GM21786 (cell line): Measurements from ENCODE around the gene GNPTAB.
"Not testable (repeated sequence)": the region's sequence is repeated elsewhere in the genome, so short reads cannot be mapped to it uniquely, and the experiment has no call there.

Experiments used
- ATAC-seq: cut with Tn5 transposase; IDR thresholded peaks from one replicate; pipeline ENCODE4 v1.9.1; 2021; ENCODE audit not compliant: unreplicated experiment

The GNPTAB gene

DNA sequence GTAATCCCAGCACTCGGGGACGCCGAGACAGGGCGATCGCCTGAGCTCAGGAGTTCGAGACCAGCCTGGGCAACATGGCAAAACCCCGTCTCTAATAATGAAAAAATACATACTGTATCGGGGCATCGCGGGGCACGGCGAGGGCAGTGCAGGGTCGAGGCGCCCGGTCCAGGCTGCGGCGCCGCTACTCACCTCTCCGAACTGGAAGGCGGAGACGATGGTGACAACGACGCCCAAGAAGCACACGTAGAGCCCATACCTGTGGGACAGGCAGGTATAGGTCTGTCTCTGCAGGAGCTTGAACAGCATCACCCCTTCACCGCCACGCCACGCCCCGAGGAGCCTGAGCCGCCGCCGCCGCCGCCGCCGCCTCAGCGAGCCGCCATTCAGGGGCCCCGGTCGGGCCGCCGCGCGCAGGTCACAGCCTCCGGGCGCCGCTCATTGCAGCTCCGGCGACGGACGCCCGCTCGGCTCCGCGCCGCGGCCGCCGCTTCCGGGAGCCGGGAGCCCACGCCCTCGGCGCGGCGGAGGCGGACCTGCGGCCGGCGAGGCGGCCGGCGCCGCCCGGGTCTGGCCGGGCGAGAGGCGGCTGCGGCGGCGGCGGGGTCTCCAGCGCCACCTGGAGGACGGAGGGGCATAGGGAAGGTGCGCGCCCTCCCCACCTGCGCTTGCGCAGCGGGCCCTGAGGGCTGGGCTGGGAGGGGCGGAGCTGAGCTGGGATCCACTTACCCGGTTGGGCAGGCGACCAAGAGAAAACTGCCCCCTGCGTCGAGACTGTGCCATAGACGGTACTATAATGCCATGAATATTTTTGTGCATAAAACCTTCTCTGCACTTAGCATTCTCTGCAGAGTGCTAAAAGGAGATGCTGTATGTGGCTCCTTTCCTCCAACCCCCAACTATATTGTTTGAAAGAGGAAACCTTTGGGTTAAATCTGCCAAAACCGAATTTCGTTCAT is at the start of gene GNPTAB:
TSS of gene GNPTAB (minus strand) at position 593 of the 959 bp plus-strand sequence. CDS start at position 309, 284 bp downstream.
- ATAC-seq = peak; percentile 92

DNA sequence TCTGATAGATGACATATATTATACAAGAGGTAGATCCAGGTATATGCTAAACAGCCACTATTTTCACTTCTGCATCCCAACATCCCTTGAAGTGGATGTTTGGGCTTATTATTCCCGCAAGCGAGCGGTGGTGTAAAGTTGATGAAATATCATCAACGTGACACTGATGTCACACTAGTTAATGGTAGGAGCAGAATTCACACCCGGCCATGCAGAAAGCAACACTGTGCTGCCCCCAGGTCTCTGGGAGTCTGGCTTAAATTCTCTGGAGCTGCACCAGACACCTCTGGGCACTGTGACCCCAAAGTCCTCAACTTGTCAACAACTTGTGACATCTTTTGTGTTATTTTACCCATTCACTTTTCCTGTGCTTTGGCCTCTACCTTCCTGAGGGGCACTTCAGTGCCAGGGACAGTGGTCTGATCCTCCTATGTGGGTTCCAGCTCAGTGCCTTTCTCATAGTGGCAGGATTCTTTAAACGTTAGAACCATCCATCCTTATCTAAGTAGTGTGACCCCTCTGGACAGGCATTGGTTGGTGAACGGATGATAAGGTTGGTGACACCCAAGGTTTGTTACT is 47.6 kb upstream of the GNPTAB start:
- no peak for ATAC-seq

DNA sequence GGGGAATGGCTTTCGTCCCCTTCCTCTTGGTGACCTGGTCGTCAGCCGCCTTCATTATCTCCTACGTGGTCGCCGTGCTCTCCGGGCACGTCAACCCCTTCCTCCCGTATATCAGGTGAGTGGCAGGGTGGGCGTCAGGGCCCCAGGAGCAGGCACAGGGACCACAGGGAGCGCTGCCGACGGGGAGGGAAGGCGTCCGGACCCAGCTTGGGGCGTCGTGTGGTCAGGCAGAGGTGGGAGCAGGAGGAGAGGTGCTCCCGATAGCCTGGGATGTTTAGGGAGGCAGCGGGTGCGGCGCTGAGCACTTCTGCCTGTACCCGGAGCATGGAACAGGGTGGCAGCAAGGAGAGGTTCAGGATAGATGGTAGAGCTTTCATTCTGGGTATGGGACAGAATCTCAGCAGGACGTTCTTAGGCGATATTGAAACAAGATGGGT is 47.1 kb upstream of the GNPTAB start:
- peak; percentile 12 for ATAC-seq

DNA sequence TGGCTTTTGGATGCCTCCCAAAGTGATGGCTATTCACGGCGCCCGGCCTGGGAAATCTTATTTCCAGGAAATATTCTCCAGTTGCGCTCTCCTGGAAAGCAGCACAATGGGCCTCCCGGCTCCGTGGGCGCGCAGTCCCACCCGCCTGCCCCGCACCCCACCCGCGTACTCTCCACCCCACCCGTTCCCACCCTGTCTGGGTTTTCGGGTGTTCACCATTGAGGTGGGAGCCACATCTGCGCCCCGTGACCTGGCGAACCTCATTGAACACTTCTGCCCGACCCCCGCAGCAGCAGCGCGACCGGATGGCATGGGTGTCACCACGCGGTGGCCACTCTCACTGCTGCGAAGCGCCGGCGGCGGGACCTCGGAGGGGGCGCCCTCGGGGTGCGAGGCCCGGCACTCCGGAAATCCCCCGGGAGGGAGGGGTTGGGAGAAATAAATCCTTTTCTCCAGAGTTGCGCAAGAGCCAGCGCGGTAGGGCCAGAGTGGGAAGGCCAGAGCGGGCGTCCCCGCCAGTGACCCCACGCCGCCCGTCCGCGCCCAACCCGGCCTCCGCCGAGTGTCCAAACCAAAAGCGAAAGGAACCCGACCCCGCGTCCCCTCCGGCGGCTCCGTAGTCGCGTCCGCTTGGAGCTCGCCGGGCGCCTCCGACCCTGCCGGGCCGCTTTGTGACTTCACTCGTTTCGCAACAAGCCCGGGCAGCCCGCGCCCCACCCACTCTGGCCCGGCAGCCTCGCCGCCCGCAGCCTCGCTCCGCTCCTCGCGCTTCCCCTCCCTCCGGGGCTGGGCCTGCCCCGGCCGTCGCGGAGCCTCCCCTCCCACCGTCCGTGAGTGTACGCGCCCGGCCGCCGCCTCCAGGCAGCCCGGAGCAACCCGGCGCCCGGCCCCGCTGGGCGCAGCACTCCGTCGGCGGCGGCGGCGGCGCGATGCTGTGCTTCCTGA is 46.4 kb upstream of the GNPTAB start, which contains the start of gene DRAM1:
TSS of gene DRAM1 (plus strand) at position 720 of the 945 bp plus-strand sequence. CDS start at position 930, 210 bp downstream.
- ATAC-seq = peak; percentile 82

DNA sequence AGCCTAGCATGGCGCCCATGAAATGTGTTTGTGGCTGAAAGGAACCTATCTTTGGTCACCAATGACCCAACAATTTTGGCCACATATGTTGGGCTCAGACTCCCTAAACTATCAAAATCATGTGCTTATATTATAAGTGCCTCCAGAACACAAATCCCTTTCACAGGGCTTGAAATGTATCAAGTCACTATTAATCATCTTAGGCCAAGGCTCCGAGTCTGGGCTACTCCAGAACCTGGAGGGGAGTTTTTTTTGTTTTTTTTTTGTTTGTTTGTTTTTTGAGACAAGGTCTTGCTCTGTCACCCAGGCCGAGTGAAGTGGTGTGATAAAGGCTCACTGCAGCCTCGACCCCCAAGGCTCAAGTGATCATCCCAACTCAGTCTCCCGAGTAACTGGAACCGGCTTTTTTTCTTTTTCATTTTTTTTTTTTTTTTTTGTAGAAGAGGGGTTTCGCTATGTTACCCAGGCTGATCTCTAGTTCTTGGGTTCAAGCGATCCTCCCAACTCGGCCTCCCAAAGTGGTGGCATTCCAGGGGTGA is 45.6 kb upstream of the GNPTAB start:
- no peak for ATAC-seq

DNA sequence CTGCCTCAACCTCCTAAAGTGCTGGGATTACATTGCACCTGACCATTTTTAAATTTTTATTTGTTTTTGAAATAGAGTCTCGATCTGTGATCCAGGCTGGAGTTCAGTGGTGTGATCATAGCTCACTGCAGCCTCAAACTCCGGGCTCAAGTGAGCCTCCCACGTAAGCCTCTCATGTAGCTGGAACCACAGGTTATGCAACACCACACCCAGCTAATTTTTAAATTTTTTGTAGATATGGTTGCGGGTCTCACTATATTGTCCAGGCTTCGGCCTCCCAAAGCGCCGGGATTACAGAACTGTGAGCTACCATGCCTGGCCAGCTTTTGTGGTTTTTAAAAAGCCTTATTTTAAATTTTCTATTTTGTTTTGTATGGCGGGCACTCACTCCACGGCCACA is 44.4 kb upstream of the GNPTAB start:
- no peak for ATAC-seq

DNA sequence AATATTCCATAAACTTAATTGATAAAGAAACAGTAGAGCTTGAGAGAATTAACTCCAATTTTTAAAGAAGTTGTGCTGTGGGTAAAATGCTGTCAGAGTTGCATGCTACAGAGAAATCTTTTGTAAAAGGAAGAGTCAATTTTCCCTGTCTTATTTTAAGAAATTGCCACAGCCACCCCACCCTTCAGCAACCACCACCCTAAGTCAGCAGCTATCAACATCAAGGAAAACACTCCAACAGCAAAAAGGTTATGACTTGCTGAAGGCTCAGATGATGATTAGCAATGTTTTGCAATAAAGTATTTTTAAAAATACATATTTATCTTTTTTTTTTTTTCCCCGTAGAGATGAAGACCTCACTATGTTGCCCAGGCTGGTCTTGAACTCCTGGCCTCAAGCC is 40.2 kb upstream of the GNPTAB start:
- ATAC-seq = no peak

DNA sequence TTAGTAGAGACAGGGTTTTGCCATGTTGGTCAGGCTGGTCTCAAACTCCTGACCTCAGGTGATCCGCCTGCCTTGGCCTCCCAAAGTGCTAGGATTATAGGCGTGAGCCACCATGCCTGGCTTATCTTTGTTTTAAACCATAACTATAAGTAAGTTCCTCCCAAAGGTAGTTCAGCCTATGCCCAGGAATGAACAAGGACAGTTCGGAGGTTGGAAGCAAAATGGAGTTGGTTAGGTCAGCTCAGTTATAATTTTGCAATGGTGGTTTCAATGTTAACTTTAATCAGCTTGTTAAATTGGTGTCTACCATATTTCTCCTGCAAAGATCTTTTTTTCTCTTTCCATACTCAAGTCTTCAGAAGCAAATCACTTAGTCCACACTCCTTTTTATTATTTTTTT is 36.9 kb upstream of the GNPTAB start:
- not testable (repeated sequence) for ATAC-seq

DNA sequence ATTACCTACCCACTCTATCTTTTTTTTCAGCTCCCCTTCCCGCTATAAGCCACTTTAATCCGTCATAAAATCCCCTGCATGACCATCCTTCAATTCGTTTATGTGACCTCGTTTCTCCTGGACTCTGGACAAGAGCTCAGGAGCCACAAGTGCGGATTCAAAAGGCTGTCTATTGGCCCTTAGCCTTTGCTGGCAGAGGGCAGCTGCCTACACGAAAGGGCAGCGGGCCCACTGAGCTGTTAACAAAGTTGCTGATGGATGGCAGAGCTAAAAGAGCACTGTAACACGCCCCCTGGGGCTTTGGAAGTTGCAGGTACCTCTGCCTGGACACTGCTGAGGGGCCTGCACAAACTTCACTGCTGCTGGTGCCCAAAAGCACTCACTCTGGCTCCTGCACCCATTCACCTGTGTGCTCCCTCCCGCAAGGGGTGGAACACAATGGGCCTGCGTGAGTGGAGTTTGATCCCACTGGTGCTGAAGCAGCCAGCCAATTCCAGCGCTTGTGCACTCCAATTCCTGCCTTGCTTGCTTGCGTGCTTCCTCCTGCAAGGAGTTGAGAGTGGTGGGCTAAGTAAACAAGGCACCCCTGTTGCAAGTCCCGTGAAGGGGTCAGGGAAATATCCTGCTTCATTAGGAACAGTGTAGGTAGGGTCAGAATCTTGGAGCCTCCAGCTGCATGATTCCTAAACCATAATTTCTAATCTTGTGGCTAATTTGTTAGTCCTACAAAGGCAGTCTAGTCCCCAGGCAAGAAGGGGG is 36.0 kb upstream of the GNPTAB start:
- no peak for ATAC-seq

DNA sequence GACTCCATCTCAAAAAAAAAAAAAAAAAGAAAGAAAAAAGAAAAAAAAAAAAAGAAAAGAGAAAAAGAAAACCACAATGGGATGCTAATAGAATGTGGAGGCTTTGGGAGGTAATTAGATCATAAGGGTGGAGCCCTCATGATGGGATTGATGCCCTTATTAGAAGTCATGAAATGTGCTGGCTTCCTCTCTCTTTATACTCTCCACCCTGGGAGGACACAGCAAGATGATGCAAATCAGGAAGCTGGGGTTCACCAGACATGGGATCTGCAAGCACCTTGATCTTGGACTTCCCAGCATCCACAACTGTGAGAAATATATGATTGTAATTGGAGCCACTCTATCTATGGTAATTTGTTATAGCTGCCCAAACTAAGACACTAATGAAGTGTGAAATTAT is 33.2 kb upstream of the GNPTAB start:
- no peak for ATAC-seq

DNA sequence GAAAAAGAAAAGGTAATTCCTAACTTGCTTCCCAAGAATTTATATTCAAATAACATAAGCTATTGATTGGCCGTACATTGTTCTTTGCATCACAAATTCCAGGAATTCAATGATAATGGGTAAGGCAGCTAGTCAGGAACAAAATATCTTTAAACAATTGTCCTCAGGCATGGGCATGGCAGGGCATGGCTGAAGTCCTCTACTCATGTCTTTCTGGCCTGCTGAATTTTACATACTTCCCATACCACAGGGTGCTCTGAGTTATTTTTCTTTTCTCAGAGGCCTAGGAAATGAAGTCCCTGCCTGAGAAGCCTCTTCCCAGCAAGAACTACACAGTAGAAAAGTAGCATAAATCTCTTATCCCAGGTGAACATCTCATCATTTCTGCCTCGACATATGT is 31.5 kb upstream of the GNPTAB start:
- no peak for ATAC-seq

DNA sequence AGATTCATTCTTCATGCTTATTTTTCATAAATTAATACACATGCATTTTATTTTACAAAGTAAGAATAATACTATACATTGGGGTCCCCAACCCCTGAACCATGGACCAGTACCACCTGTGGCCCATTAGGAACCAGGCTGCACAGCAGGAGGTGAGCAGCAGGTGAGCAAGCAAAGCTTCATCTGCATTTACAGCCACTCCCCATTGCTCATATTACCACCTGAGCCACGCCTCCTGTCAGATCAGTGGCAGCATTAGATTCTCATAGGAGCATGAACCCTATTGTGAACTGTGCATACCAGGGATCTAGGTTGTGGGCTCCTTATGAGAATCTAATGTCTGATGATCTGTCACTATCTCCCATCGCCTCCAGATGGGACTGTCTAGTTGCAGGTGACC is 30.9 kb upstream of the GNPTAB start:
- ATAC-seq = not testable (repeated sequence)

DNA sequence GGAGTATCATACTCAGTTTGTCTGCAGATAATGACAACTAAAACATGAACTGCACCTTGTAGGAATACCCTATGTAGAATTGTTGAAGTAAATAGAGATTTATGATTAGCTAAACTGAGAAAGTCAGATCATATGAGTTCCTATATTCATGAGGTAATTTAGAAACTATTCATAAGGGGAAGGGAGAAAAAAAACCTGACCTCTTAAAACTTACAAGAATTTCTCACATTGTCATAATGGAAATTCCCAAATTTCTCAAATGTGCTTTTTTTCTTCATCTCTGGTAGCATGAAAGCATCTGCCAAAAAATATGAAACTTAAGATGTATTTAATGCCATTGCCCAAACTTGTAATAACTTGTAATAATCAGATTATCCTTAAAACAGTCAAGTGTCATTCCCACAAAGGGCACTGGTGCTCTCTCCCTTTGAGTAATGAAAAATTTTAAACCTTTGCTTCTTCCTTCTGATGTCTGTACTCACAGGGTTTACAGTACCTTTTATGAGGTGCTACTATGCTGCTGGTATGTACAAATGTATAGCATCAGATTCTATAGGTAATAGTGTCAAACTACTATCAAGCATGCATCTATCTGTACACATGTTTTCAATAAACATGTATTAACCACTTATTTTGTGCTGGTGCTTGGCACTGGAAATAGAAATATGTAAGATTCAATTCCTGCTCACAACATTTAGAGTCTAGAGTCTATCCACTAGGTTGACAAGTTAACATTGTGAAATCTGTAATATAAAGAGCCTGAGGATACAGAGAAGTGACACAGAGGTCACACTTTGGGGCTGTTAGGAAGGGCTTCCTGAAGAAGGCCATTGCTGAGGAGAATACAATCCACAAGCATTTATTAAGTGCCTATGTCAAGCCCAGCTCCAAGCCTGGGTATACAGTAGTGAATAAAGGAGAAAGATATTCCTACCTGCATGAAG is 29.2 kb upstream of the GNPTAB start:
- peak; percentile 54 for ATAC-seq

DNA sequence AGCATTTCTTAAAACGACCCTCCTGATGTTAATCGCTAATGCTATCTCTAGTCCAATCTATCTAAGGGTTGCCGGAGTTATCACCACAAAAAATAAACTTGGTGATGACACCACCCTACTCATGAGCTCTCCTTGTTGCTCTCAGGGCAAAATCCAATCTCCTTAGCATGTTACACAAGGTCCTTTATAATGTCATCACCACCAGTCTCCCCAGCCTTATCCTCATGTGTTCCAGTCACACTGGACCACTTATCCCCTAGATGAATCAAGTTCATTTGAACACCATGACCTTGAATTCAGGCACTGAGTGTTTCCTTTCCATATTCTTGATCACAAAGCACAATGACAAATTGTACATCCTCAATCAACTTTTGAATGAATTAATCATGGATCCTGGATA is 27.6 kb upstream of the GNPTAB start:
- ATAC-seq = no peak

DNA sequence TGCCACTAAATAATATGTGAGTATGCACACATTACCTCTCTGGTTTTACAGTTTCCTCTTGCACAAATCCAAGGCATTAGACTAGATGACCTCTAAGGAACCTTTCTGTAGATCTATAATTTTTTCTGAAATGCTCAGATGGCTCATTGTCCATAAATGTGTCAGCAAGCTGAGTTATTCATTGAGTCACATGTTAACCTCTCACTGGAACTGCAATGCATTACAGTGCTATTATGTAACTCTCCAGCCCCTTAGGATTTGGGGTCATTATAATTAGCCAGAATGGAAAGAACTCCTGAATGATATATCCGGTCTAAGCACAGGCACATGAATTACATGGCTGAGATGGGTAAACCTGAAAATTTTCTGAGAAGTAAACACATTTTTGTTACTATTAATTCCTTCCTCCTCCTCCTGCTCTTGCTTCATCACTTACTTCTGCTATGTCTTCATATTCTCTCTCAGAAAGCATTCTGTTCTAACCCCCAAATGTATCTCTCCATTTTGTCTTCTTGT is 26.3 kb upstream of the GNPTAB start:
- peak; percentile 49 for ATAC-seq

DNA sequence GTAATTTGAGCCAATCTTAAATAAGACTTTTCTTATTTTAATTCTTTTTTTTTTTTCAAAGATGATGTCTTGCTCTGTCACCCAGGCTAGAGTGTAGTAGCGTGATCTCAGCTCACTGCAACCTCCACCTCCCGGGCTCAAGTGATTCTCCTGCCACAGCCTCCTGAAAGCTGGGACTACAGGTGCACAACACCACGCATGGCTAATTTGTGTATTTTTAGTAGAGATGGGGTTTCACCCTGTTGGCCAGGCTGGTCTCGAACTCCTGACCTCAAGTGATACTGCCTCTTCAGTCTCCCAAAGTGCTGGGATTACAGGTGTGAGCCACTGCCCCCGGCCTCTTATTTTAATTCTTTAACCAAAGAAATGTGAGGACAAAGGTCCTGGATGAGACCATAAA is 25.9 kb upstream of the GNPTAB start:
- ATAC-seq = peak; percentile 28

DNA sequence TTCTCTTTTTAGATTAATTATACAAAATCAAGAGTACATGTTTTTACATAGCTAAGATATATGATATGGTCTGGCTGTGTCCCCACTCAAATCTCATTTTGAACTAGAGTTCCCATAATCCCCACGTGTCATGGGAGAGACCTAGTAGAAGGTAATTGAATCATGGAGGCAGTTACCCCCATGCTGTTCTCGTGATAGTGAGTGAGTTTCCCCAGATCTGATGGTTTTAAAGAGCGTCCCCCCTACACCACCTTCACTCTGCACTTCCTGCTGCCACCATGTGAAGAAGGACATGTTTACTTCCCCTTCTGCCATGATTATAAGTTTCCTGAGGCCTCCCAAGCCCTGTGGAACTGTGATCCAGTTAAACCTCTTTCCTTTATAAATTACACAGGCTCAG is 25.2 kb upstream of the GNPTAB start:
- ATAC-seq = no peak

DNA sequence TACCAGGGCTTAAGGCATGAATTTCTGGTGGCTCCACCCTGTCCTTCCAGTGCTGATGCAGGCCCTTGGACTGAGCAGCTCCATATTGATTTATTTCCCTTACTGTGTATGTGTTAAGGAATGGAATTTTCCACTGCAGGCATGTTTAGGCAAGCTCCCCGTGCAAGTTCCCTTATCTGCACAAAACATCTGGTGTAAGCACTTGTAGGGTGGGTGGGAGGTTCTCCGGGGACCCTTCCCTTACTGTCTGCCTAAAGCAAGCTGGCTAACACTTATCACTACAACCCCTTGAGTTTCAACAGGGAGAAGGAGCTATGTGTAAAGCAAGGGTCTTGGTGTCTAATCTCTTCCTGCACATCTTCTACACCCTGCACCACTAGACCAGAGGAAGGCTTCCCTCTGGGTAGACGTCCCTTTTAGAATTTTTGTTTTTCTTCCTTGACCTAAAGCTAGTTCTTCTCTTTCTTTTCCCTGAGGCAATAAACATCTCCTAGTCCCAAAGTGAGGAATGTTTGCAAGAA is 24.7 kb upstream of the GNPTAB start:
- no peak for ATAC-seq
